HepG2 (cell line): ENCODE data around the gene CDCA4. TPM values are rescaled to one million over a fixed set of nuclear protein-coding genes. Genes with fewer than 3 reads are reported as not detected.

ENCODE experiments used
- ATAC-seq: fragments of 200-7000 bp; cut with Tn5 transposase; 3 replicates; pipeline ENCODE4 v1.9.1; 2020; ENCODE audit warnings: mild to moderate bottlenecking, moderate library complexity
- BruUV-seq: library from RNA; stranded (reverse); fragments of 400-500 nt; replicated peaks from 2 replicates; lab custom pipeline; 2021; lab: Mats Ljungman, UMichigan
- CTCF ChIA-PET: fragments of 300-600 bp; formaldehyde crosslinking; extraction: SDS; loops from one replicate; lab custom pipeline; 2021; ENCODE audit warnings: low total read pairs, inconsistent platforms, low intra/inter-chr PET ratio; lab: Yijun Ruan, JAX
- POLR2A ChIA-PET: fragments of 350-600 bp; sonication (Branson Sonifier 250); formaldehyde crosslinking; loops from one replicate; lab custom pipeline; 2020; ENCODE audit warnings: antibody characterized with exemption, inconsistent platforms; lab: Yijun Ruan, JAX
- DNase-seq: peaks from one replicate; pipeline ENCODE4 v3.0.0-alpha.2; 2015; ENCODE audit warnings: low spot score
- FAIRE-seq: peaks from 3 replicates; lab custom pipeline; 2011; peaks lifted over from hg19 to GRCh38; lab: Jason Lieb, UNC
- H2AFZ ChIP-seq: one replicate; pipeline ENCODE4 v1.6.1; 2011; ENCODE audit warnings: low read length, inconsistent platforms
- H3K27ac ChIP-seq: fragments of 300-600 bp; 3 replicates; pipeline ENCODE4 v1.8.0; 2011; ENCODE audit warnings: mixed run types, mild to moderate bottlenecking, mixed read lengths, low read length, inconsistent platforms; ENCODE audit not compliant: insufficient read depth; ENCODE audit errors: extremely low read length
- H3K27me3 ChIP-seq, 2 experiments: fragments of 200-600 bp in 1 of 2; 2 replicates in 1 of 2; 3 replicates in 1 of 2; pipeline versions ENCODE4 v1.6.0 to v1.8.0; 2011; ENCODE audit warnings: low read length in 2 of 2, mild to moderate bottlenecking in 2 of 2, moderate library complexity in 2 of 2, inconsistent platforms in 1 of 2; ENCODE audit not compliant: insufficient read depth in 2 of 2, control insufficient read depth in 1 of 2
- H3K36me3 ChIP-seq, 2 experiments: fragments of 200-600 bp in 1 of 2; replicated peaks in 1 of 2; 2 replicates in 1 of 2; 3 replicates in 1 of 2; pipeline versions ENCODE4 v1.5.1 to v1.8.0; 2011; ENCODE audit warnings: low read length in 2 of 2, inconsistent platforms in 1 of 2; ENCODE audit not compliant: insufficient read depth in 2 of 2, control insufficient read depth in 1 of 2
- H3K4me1 ChIP-seq: 2 replicates; pipeline ENCODE4 v1.5.1; 2012; ENCODE audit warnings: low read length, inconsistent platforms; ENCODE audit not compliant: insufficient read depth
- H3K4me2 ChIP-seq: 2 replicates; pipeline ENCODE4 v1.6.0; 2011; ENCODE audit warnings: low read depth, low read length, inconsistent platforms
- H3K4me3 ChIP-seq, 3 experiments: fragments of 200-600 bp in 1 of 3; sonication (generic), shearing (Covaris generic) in 1 of 3; replicated peaks in 1 of 3; 2 replicates each; pipeline ENCODE4 v1.5.1; 2011 to 2016; ENCODE audit warnings: low read length in 3 of 3, inconsistent platforms in 2 of 3, low read depth in 2 of 3, mild to moderate bottlenecking in 2 of 3, control low read depth in 1 of 3, mixed read lengths in 1 of 3; ENCODE audit not compliant: insufficient read depth in 1 of 3
- H3K79me2 ChIP-seq: one replicate; pipeline ENCODE4 v1.6.1; 2011; ENCODE audit warnings: low read length, inconsistent platforms; ENCODE audit not compliant: insufficient read depth
- H3K9ac ChIP-seq: 2 replicates; pipeline ENCODE4 v1.6.0; 2011; ENCODE audit warnings: mild to moderate bottlenecking, low read depth, low read length, inconsistent platforms; ENCODE audit not compliant: insufficient read depth
- H3K9me3 ChIP-seq: 2 replicates; pipeline ENCODE4 v1.5.1; 2012; ENCODE audit warnings: mild to moderate bottlenecking, low read length
- H4K20me1 ChIP-seq: 2 replicates; pipeline ENCODE4 v1.6.0; 2011; ENCODE audit warnings: inconsistent platforms, mild to moderate bottlenecking, low read length, moderate library complexity; ENCODE audit not compliant: insufficient read depth
- ATF6 ChIP-seq: sonication (generic); formaldehyde crosslinking; conservative IDR thresholded peaks from 2 replicates; pipeline ENCODE4 v1.4.0; 2020; ENCODE audit warnings: missing genetic modification reagents
- CREM ChIP-seq, 2 experiments: sonication (generic) in 1 of 2; formaldehyde crosslinking in 1 of 2; IDR thresholded peaks; 2 replicates each; pipeline versions ENCODE4 v1.4.0 to v1.6.1; 2016 to 2020; ENCODE audit warnings: antibody characterized with exemption in 1 of 2, mild to moderate bottlenecking in 1 of 2, missing genetic modification reagents in 1 of 2
- FOSL2 ChIP-seq: sonication (generic); formaldehyde crosslinking; IDR thresholded peaks from 2 replicates; pipeline ENCODE4 v1.4.0; 2020; ENCODE audit warnings: missing genetic modification reagents
- KAT8 ChIP-seq: IDR thresholded peaks from 2 replicates; pipeline ENCODE4 v1.6.1; 2016; ENCODE audit warnings: missing genetic modification reagents, missing compliant biosample characterization
- KDM1A ChIP-seq: IDR thresholded peaks from 2 replicates; pipeline ENCODE4 v1.6.1; 2016; ENCODE audit warnings: missing compliant biosample characterization
- NAIF1 ChIP-seq: sonication (generic); formaldehyde crosslinking; IDR thresholded peaks from 2 replicates; pipeline ENCODE4 v1.5.0; 2020; ENCODE audit warnings: mild to moderate bottlenecking, missing genetic modification reagents, borderline replicate concordance
- RFX3 ChIP-seq: IDR thresholded peaks from 2 replicates; pipeline ENCODE4 v1.6.1; 2016; ENCODE audit warnings: missing biosample characterization, missing genetic modification reagents
- STAT5B ChIP-seq: sonication (generic); formaldehyde crosslinking; IDR thresholded peaks from 2 replicates; pipeline ENCODE4 v1.4.0; 2020; ENCODE audit warnings: missing genetic modification reagents
- ZKSCAN1 ChIP-seq: fragments of 150-350 bp; IDR thresholded peaks from 2 replicates; pipeline ENCODE4 v1.6.1; 2014; ENCODE audit warnings: low read length
- ZNF235 ChIP-seq: sonication (generic); formaldehyde crosslinking; IDR thresholded peaks from 2 replicates; pipeline ENCODE4 v1.8.1; 2023; ENCODE audit warnings: mild to moderate bottlenecking, missing genetic modification reagents, borderline replicate concordance
- ZNF280B ChIP-seq: sonication (generic); formaldehyde crosslinking; IDR thresholded peaks from 2 replicates; pipeline ENCODE4 v1.5.0; 2020; ENCODE audit warnings: missing genetic modification reagents, mild to moderate bottlenecking, borderline replicate concordance
- ZNF749 ChIP-seq: sonication (generic); formaldehyde crosslinking; IDR thresholded peaks from 2 replicates; pipeline ENCODE4 v1.8.0; 2022; ENCODE audit warnings: mild to moderate bottlenecking, missing genetic modification reagents, moderate library complexity, borderline replicate concordance
- WGBS: methylation state at CpG from one replicate; pipeline ENCODE4 v1.1.6; 2017; ENCODE audit warnings: low lambda C conversion rate; 5-methylcytosine and 5-hydroxymethylcytosine counted together
- in situ Hi-C: cut with HindIII; loops from 2 replicates; pipeline ENCODE4 v1.10.0; 2017; ENCODE audit warnings: low pct_unique_long_range_greater_than_20kb; ENCODE audit not compliant: extremely low pct_ligation_motif_present
- intact Hi-C: fragments of 100-400 bp; cut with micrococcal nuclease; formaldehyde crosslinking; loops from one replicate; pipeline ENCODE4 v1.10.0; 2022; ENCODE audit not compliant: unreplicated experiment
- polyA plus RNA-seq, 8 experiments: library from polyadenylated mRNA; depleted of rRNA in 3 of 8; stranded (reverse) in 7 of 8; unstranded in 1 of 8; fragments of >200 nt; fragmentation: Illumina TruSeq in 4 of 8; extraction: Trizol in 4 of 8; gene quantifications; 2 replicates each; pipeline versions ENCODE4 v1.2.1 to v1.2.3, GENCODE V29; 2011 to 2016; ENCODE audit warnings: low read depth in 4 of 8, missing spikeins in 1 of 8, mixed read lengths in 1 of 8; ENCODE audit not compliant: insufficient read depth in 1 of 8
- total RNA-seq, 5 experiments: library from RNA; depleted of rRNA; stranded (reverse); fragments of >200 nt; fragmentation: Illumina TruSeq; extraction: Trizol; gene quantifications; 2 replicates each; pipeline ENCODE4 v1.2.3, GENCODE V29; 2016; ENCODE audit warnings: low read depth in 1 of 5
- TF ChIP-seq, protein P1 (sequence below): IDR thresholded peaks from 2 replicates; pipeline ENCODE4 v1.6.1; 2012; ENCODE audit warnings: low read length, improper control_type of control experiment
- TF ChIP-seq, protein P2 (sequence below): IDR thresholded peaks from 2 replicates; pipeline ENCODE4 v1.6.1; 2016; ENCODE audit warnings: mild to moderate bottlenecking, missing biosample characterization, missing genetic modification reagents

Gene CDCA4
- total and polyA plus RNA-seq, 2 of the 13 experiments (the other 11 are each of a cell fraction or from before 2014, with no cell fraction given) = 19.7 to 43.1 TPM

DNA sequence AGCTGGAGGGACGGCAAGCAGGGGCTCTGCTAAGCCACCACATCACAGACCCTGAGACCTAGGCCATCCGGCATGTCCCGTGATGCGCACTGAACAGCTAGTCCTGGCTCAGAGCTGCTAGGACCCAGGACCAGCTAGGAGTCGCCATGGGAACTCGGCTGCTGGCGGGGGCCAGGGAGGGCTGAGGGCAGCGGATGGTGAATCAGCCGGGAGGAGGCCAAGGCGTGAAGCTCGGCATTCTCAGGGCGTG lies 47.8 kb downstream of the CDCA4 start:
- no TSS peak for BruUV-seq
- Histone ChIP-seq H3K79me2 (no peaks in the 10 kb centered on the region), H3K9ac (no peak overlapping the region), H3K36me3 (no peaks in the 10 kb centered on the region), H3K4me3 (no peak overlapping the region), H3K4me1 (peaks cover 39% of the 10 kb centered on the region), H3K27me3 (peaks cover 17 to 88% of the 10 kb centered on the region in 2 experiments), H2AFZ (no peak overlapping the region), H3K9me3 (no peaks in the 10 kb centered on the region), H3K27ac (no peak overlapping the region), H4K20me1 (no peaks in the 10 kb centered on the region), H3K4me2 (no peak overlapping the region)
- DNase-seq = no peak
- no CpG with 5 or more reads among the region's 12 CpGs for WGBS
- ChIA-PET CTCF (interaction anchor here (1.9 kb wide), 1 partner anchor 73 kb away, joined by 6 read pairs; no protein-coding TSS in a partner anchor), POLR2A (interaction anchor here (0.8 kb wide), 2 partner anchors 48 to 73 kb away, joined by 3 read pairs; partner anchors contain the start of gene CDCA4)
- no peak for ATAC-seq
- TF ChIP-seq ATF6 (CRISPR knock-in tag) (no peak), ZKSCAN1 (no peak), STAT5B (CRISPR knock-in tag) (no peak), ZNF235 (CRISPR knock-in tag) (no peak), KAT8 (CRISPR knock-in tag) (no peak), RFX3 (CRISPR knock-in tag) (0 out of 2 replicates have a peak, but pooled peaks have one; percentile 20), ZNF749 (CRISPR knock-in tag) (no peak), KDM1A (no peak), ZNF280B (CRISPR knock-in tag) (no peak), FOSL2 (CRISPR knock-in tag) (peak; percentile 54; the same call in 1 of the 2 replicates), CREM (IDR thresholded peaks at IDR 0.05) (no peak), CREM (CRISPR knock-in tag; IDR thresholded peaks at IDR 0.05) (no peak), NAIF1 (CRISPR knock-in tag) (no peak)
- TF ChIP-seq, protein P1, sequence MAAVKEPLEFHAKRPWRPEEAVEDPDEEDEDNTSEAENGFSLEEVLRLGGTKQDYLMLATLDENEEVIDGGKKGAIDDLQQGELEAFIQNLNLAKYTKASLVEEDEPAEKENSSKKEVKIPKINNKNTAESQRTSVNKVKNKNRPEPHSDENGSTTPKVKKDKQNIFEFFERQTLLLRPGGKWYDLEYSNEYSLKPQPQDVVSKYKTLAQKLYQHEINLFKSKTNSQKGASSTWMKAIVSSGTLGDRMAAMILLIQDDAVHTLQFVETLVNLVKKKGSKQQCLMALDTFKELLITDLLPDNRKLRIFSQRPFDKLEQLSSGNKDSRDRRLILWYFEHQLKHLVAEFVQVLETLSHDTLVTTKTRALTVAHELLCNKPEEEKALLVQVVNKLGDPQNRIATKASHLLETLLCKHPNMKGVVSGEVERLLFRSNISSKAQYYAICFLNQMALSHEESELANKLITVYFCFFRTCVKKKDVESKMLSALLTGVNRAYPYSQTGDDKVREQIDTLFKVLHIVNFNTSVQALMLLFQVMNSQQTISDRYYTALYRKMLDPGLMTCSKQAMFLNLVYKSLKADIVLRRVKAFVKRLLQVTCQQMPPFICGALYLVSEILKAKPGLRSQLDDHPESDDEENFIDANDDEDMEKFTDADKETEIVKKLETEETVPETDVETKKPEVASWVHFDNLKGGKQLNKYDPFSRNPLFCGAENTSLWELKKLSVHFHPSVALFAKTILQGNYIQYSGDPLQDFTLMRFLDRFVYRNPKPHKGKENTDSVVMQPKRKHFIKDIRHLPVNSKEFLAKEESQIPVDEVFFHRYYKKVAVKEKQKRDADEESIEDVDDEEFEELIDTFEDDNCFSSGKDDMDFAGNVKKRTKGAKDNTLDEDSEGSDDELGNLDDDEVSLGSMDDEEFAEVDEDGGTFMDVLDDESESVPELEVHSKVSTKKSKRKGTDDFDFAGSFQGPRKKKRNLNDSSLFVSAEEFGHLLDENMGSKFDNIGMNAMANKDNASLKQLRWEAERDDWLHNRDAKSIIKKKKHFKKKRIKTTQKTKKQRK = no peak
- TF ChIP-seq, protein P2, sequence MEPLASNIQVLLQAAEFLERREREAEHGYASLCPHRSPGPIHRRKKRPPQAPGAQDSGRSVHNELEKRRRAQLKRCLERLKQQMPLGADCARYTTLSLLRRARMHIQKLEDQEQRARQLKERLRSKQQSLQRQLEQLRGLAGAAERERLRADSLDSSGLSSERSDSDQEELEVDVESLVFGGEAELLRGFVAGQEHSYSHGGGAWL = no peak
- intact Hi-C loops (no loop called here), in situ Hi-C loops (loop anchor here (5.0 kb wide), 1 partner anchor 74 kb away; no protein-coding TSS in a partner anchor)
- FAIRE-seq = no peak
